PFSK-1 (cell line): ENCODE data around the gene HIGD1A.

Experiments
- POLR2AphosphoS5 ChIP-seq: IDR thresholded peaks from 2 replicates; pipeline ENCODE4 v1.6.1; 2012; ENCODE audit warnings: low read depth, mild to moderate bottlenecking, control low read depth, low read length, moderate library complexity
- SIN3A ChIP-seq: IDR thresholded peaks from 2 replicates; pipeline ENCODE4 v1.6.1; 2012; ENCODE audit warnings: mild to moderate bottlenecking, low read length, moderate library complexity, borderline replicate concordance; ENCODE audit not compliant: insufficient read depth
- TF ChIP-seq, protein P1 (sequence below), 2 experiments: IDR thresholded peaks; 2 replicates each; pipeline versions ENCODE4 v1.6.1 to v1.8.0; 2011 to 2012; ENCODE audit warnings: low read depth in 2 of 2, low read length in 2 of 2, control low read depth in 1 of 2, inconsistent platforms in 1 of 2, mild to moderate bottlenecking in 1 of 2, moderate library complexity in 1 of 2; ENCODE audit not compliant: insufficient read depth in 1 of 2

DNA sequence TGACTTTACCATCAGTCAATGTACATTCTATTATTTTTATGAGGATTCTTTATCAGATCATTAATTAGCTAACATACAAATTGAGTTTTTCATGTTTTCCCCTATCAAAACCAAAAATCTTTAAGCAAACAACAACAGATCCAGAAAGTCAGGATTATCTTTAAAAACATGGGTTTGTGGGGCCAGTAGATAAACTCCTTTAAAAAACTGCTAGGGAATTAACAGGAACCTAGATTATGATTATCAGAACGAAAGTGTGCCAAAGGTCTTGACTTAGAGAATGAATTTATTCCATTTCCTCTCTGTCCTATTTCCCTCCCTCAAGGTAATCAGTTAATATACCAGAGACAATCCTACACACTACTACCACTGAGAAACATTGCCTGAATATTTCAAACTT lies 18.1 kb downstream of the HIGD1A start:
- no peak for TF ChIP-seq SIN3A
- TF ChIP-seq, protein P1, sequence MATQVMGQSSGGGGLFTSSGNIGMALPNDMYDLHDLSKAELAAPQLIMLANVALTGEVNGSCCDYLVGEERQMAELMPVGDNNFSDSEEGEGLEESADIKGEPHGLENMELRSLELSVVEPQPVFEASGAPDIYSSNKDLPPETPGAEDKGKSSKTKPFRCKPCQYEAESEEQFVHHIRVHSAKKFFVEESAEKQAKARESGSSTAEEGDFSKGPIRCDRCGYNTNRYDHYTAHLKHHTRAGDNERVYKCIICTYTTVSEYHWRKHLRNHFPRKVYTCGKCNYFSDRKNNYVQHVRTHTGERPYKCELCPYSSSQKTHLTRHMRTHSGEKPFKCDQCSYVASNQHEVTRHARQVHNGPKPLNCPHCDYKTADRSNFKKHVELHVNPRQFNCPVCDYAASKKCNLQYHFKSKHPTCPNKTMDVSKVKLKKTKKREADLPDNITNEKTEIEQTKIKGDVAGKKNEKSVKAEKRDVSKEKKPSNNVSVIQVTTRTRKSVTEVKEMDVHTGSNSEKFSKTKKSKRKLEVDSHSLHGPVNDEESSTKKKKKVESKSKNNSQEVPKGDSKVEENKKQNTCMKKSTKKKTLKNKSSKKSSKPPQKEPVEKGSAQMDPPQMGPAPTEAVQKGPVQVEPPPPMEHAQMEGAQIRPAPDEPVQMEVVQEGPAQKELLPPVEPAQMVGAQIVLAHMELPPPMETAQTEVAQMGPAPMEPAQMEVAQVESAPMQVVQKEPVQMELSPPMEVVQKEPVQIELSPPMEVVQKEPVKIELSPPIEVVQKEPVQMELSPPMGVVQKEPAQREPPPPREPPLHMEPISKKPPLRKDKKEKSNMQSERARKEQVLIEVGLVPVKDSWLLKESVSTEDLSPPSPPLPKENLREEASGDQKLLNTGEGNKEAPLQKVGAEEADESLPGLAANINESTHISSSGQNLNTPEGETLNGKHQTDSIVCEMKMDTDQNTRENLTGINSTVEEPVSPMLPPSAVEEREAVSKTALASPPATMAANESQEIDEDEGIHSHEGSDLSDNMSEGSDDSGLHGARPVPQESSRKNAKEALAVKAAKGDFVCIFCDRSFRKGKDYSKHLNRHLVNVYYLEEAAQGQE (IDR thresholded peaks at IDR 0.05; ENCODE audit: insufficient read depth in 1 of 2, low read depth in 2 of 2, low read length in 2 of 2), result no peak
- TF ChIP-seq POLR2AphosphoS5, result no peak
